NCI-H2107 (cell line): Measurements from ENCODE around the gene SAPCD2.
A peak's percentile ranks its signal among the peaks of the same experiment; 100 is the strongest.
"Not testable (repeated sequence)": the region's sequence is repeated elsewhere in the genome, so short reads cannot be mapped to it uniquely, and the experiment has no call there.

ENCODE experiments used
- DNase-seq: peaks from one replicate; lab custom pipeline; 2025; lab: John Stamatoyannopoulos, UW

Gene SAPCD2

GRCh38 chr9:137070201-137070905 lies at the start of gene SAPCD2:
Gene SAPCD2, minus strand, starts transcription at chr9:137070557. Its CDS starts 97 bp downstream, at chr9:137070460.
- peak; percentile 93 for DNase-seq

GRCh38 chr9:137118092-137118603 lies 47.8 kb upstream of the SAPCD2 start:
- not testable (repeated sequence) for DNase-seq

GRCh38 chr9:137117269-137117731 lies 46.9 kb upstream of the SAPCD2 start:
- no peak for DNase-seq

GRCh38 chr9:137116728-137117127 lies 46.4 kb upstream of the SAPCD2 start:
- DNase-seq, result no peak

GRCh38 chr9:137116027-137116507 lies 45.7 kb upstream of the SAPCD2 start:
- no peak for DNase-seq

GRCh38 chr9:137115394-137116026 lies 45.2 kb upstream of the SAPCD2 start:
- DNase-seq, result no peak

GRCh38 chr9:137114613-137115393 lies 44.4 kb upstream of the SAPCD2 start, which contains the start of gene DPP7:
Gene DPP7, minus strand, starts transcription at chr9:137114733. Its CDS starts 20 bp downstream, at chr9:137114713.
- DNase-seq, result peak; percentile 32

- DNase-seq, result no peak
Observed at GRCh38 chr9:137114220-137114612, 43.9 kb upstream of the SAPCD2 start.

- no peak for DNase-seq
Observed at GRCh38 chr9:137113385-137114159, 43.2 kb upstream of the SAPCD2 start.

GRCh38 chr9:137112564-137113384 lies 42.4 kb upstream of the SAPCD2 start:
- DNase-seq, result no peak

- DNase-seq, result no peak
Observed at GRCh38 chr9:137111788-137112563, 41.6 kb upstream of the SAPCD2 start.

- no peak for DNase-seq
Observed at GRCh38 chr9:137110911-137111787, 40.8 kb upstream of the SAPCD2 start.

GRCh38 chr9:137110147-137110910 lies 40.0 kb upstream of the SAPCD2 start:
- no peak for DNase-seq

- no peak for DNase-seq
Observed at GRCh38 chr9:137109250-137110146, 39.1 kb upstream of the SAPCD2 start.

- DNase-seq, result no peak
Observed at GRCh38 chr9:137108608-137109249, 38.4 kb upstream of the SAPCD2 start.

GRCh38 chr9:137107982-137108381 lies 37.6 kb upstream of the SAPCD2 start:
- no peak for DNase-seq
